HG02642 (cell line): ENCODE data around the gene NACC2.

Experiments
- ATAC-seq: cut with Tn5 transposase; IDR thresholded peaks from one replicate; pipeline ENCODE4 v1.9.1; 2021; ENCODE audit warnings: mild to moderate bottlenecking; ENCODE audit not compliant: unreplicated experiment, poor library complexity

NACC2 gene

DNA sequence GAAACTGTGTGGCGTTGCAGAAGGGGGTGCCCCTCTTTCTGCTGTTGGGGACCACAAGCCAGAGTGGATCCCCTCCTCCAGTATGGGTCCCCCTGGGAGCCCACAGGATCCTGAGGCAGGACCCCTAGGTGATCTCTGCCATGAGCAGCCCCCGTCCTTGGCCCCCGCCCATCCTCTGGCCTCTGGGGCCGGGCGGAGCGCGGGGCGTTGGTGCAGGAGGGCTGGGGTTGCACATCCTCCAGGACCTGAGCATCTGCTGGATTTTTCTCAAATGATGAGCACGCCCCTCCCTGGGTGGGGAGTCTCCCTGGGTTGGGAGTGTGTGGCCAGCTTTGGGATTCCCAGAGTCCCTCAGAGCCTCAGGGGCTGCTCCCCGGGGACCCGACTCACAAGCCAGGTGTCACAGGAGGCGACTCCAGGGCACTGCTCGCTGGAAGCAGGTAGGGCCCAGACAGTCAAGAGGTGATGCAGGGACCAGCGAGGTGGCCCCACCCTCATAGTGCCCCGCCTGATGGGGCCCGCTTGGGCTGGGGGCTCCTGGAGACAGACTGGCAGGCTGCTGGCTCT lies 107.2 kb downstream of the NACC2 start:
- no peak for ATAC-seq

GRCh38 chr9:135986605-135987004 lies 108.5 kb downstream of the NACC2 start:
- ATAC-seq: no peak

DNA sequence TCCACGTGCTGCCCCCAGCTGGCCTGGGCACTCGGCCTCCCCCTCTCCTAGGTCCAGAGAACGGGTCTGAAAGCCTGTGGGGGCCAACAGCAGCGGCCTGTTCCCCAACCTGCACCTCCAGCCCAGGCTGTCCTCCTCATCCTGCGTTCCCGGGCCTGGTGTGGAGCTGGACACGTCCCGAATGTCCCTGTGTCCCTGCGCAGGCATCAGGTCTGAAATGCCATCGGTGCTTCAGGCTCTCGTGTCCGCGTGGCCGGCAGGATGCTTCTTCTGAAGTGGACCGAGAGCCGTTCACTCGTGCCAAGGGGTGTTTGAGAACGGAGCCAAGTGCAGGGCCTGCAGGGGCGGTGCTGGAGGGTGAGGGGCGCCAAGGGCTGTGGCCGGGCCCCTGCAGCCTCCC lies 109.2 kb downstream of the NACC2 start:
- no peak for ATAC-seq

GRCh38 chr9:135985459-135985774 lies 109.7 kb downstream of the NACC2 start:
- no peak for ATAC-seq

- ATAC-seq: no peak
These were observed 110.9 kb downstream of the NACC2 start for GRCh38 chr9:135984072-135984710.

DNA sequence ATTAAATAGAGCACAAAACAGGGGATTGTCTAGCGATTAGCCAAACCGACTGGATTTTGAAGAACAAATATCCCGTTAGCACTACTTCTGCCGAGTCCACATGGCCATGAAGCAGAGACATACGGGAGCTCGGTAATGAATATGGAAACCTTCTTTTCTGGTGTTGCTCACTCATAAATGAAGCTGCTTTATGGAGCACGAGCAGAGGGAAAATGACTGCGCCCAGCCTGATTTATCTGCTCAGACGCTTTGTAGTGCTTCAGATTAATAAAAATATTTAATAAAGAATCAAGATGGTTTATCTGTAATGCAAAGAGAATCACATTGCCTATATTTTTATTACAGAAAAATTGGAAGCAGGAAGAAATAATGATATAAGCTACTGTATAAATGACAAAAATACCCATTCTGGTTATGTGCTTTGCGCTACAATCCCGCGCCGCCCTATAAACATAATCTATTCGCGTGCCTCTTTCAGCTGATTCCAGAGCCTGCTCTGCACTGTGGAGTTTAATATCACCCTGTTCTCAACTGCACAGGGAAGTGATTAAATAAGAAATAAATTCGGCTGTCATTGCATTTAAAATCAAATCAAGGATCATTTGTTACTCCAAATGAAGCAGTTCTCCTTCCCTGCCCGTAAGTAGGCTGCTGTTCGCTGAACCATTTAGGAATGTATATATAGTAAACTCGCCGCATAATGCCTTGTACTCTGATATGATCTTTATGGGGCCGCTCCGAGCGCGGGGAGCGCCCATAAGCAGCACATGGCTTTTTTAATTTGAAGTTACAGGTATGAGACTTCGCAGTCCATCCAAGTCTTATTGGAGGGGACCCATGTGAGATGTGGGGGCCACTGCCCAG lies 111.6 kb downstream of the NACC2 start:
- no peak for ATAC-seq

DNA sequence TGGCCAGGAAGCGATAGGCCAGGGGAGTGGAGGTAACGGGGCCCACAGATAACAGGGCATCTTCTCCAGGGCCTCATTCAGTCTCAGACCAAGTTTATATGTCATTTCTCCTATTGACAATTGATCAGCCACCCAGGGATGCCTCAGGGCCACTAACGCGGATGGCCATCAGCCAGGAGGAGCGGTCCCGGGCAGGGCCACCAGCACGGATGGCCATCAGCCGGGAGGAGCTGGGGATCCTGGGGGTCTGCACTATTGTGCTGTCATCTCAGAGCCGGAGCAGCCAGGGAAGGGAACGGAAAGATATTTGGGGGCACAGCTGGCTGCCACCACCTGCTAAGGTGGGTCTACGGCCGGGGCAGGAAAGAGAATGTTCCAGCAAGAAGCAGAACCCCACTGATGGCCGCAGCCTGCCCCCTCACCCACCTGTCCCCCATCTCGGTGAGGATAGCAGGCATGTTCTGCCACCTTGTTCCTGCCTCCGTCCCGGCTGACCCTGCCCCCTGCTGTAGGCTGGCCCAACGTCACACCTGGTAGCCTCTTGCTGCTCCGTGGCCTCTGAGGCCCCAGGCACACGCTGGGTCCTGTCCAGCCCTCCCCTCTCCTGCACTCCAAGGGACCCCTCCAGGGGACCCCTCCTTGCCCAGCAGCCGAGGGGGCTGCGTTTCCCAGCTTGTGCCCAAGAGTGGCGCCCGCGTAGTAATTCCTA lies 112.4 kb downstream of the NACC2 start:
- ATAC-seq: no peak

DNA sequence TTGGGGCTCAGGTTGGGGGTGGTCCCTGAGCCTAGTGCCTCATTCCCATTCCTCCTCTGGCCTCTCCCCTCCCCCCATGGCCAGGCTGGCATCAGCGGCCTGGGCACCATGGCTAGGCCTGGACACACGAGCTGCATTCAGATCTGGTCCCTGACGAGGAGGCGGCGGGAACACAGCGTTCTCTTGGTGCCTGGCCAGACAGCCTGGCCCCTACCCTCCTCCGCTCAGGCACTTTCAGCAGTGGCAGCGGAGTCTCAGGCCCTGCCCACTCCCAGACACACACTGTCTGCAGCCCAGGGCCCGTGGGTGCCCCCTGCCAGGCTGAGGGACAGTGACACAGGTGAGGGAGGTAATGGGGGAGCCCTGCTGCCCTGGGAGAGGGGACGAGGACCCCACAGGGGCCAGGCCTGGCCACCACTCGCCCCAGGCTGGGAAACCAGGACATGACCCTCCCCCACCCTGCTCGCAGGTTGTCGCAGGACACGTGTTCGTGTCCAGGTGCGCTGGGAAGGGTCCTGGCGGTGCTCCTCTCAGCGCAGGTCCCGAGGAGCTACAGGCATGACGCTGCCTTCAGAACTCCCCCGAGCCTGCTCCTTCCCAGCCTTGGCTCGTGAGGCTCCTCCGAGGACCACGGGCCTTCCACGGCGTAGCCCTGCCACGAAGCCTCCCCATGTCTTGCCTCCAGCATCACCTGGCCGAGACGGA lies 114.0 kb downstream of the NACC2 start:
- ATAC-seq: no peak

DNA sequence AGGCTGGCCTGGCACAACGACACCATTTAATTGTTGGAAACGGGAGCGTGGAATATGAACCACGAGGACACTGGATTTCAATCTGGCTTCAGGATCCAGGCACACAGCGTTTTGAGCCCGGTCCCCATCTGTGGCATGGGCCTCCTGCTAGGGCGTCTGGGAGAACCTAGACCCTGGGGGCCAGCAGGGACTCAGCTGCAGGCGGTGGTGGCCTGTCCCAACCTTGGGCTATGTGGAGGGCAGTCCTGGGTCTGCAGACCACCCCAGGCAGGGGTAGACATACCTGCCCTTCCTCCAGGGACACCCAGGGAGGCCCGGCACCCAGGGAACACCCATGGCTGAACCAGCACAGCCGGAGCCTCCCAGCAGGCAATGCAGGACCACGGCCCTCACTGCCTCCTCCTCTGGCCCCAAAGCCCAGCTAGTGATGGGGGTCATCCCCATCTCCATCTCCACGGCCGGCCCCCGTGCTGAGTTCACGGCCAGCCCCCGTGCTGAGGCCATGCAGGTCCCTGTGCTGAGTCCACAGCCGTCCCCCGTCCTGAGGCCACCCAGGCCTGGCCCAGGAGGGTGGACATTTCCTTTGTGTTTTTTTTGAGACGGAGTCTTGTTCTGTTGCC lies 115.4 kb downstream of the NACC2 start:
- no peak for ATAC-seq

GRCh38 chr9:135978642-135979546 lies 116.2 kb downstream of the NACC2 start:
- ATAC-seq: no peak

DNA sequence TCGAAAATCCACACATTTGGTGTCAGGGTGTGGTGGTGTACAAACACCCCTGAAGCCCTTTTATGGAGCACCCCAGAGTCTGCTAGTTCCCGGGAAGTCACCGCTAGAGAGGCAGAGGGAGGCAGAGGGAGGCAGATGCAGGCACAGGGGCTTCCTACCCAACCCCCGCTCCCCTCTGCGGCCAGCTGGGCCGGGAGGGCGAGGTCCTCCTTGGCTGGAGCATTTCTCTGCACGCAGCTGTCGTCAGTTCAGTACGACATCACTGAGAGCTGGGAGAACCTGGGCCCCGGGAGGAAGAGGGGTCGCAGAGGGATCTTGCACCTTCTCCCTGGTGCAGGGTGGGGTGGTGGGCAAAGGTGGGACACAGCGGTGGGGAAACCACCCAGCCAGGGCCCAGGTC lies 118.1 kb downstream of the NACC2 start:
- no peak for ATAC-seq

DNA sequence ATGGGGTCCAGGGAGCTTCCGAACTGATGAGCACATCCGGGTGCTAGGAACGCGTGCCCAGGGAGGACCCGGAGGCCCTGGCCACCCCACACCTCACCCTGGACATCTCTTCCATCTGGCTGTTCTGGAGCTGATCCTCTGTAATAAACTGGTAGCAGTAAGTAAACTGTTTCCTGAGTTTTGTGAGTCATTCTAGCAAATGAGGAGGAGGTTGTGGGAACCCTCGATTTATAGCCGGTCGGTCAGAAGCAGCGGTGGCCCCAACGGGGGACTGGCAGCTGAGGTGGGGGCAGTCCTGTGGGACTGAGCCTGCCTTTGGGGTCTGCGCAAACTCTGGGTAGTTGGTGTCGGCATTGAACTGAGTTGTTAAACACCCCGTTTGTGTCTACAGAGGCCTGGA lies 118.6 kb downstream of the NACC2 start:
- ATAC-seq: no peak

- no peak for ATAC-seq
These were observed 119.3 kb downstream of the NACC2 start for GRCh38 chr9:135975834-135976233.

DNA sequence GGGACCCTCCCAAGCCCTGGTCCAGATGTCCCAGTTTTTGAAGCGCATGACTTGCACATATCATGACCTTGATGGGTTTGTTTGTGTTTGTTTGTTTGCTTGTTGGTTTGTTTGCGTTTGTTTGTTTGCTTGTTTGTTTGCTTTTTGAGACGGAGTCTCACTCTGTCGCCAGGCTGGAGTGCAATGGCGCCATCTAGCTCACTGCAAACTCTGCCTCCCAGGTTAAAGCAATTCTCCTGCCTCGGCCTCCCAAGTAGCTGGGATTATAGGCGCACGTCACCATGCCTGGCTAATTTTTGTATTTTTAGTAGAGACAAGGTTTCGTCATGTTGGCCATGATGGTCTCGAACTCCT lies 120.9 kb downstream of the NACC2 start:
- ATAC-seq: no peak

GRCh38 chr9:135973277-135974219 lies 121.5 kb downstream of the NACC2 start:
- ATAC-seq: no peak

- ATAC-seq: no peak
These were observed 123.2 kb downstream of the NACC2 start for GRCh38 chr9:135971892-135972291.

- ATAC-seq: no peak
These were observed 123.8 kb downstream of the NACC2 start for GRCh38 chr9:135971111-135971766.
